ENCODE data around the gene F8. TPM values are rescaled to one million over a fixed set of nuclear protein-coding genes. Genes with fewer than 3 reads are reported as not detected.

F8 gene
- total and polyA plus RNA-seq, 2 of the 4 experiments (the other 2 are of a cell fraction), result 1.4 to 1.5 TPM

DNA sequence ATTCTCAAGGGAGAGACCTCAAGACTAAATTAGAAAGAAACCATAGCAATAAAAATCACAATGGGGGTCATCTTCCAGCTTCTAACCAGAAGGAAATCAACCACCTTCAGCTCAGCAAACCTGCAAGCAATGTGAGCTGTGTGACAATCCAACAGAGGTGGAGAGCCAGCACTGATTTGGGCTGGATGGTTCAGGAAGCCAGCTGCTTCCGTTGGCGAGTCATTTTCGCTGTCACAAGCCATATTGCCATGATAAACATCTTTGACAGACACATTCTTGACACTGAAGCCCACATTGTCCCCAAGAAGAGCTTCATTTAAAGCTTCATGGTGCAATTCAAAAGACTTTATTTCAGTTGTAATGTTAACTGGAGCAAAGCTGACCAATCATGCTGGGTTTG lies 113.7 kb downstream of the F8 start:
- no peak overlapping the region for H3K4ac ChIP-seq (ENCODE audit: low read depth, low read length)
- ChIA-PET CTCF (interaction anchor here (2.2 kb wide), 1 partner anchor 9 kb away, joined by 15 read pairs; no protein-coding TSS in a partner anchor), POLR2A (ENCODE audit: unreplicated experiment) (no interaction called here)
- H4K8ac ChIP-seq (ENCODE audit: low read depth in 2 of 2, low read length in 2 of 2), result no peak overlapping the region
- WGBS, 2 experiments (ENCODE audit: extremely low coverage in 2 of 2, insufficient read length in 1 of 2), result no CpG with 5 or more reads among the region's 3 CpGs
- H4K20me1 ChIP-seq (ENCODE audit: insufficient read depth, low read length), result no peaks in the 10 kb centered on the region
- no peaks in the 10 kb centered on the region for H3K36me3 ChIP-seq (ENCODE audit: control insufficient read depth, insufficient read depth, low read length)
- no peak overlapping the region for H3K4me2 ChIP-seq (ENCODE audit: low read depth, low read length)
- H3K27me3 ChIP-seq (ENCODE audit: control insufficient read depth, insufficient read depth, low read length), result no peaks in the 10 kb centered on the region
- no peak overlapping the region for H3K4me3 ChIP-seq (ENCODE audit: insufficient read depth, low read depth, low read length)
- no peak overlapping the region for H3K27ac ChIP-seq (ENCODE audit: insufficient read depth, low read length)
- H4K91ac ChIP-seq (ENCODE audit: insufficient read depth, low read depth, low read length), result no peak overlapping the region
- ATAC-seq (ENCODE audit: low read depth), result no peak
- no peaks in the 10 kb centered on the region for H3K9me3 ChIP-seq (ENCODE audit: control insufficient read depth, insufficient read depth, low read length)
- in situ Hi-C loops (cut with MboI; ENCODE audit: low sequenced_read_pairs) (no loop called here), intact Hi-C loops (cut with micrococcal nuclease) (no loop called here), dilution Hi-C loops (cut with HindIII; ENCODE audit: low sequenced_read_pairs, unreplicated experiment) (no loop called here)
- no peak for DNase-seq
- H2AFZ ChIP-seq (replicated peaks; ENCODE audit: low read length, poor library complexity), result no peak overlapping the region
- H2AK5ac ChIP-seq (ENCODE audit: low read depth, low read length), result no peak overlapping the region
- no peak overlapping the region for H2BK20ac ChIP-seq (ENCODE audit: low read depth, low read length)
- no peaks in the 10 kb centered on the region for H3K9me1 ChIP-seq (ENCODE audit: insufficient read depth, low read length)
- H3K18ac ChIP-seq (ENCODE audit: low read depth, low read length), result no peak overlapping the region
- TF ChIP-seq MAFK (IDR thresholded peaks at IDR 0.05; ENCODE audit: low read depth, low read length) (no peak), USF2 (IDR thresholded peaks at IDR 0.05; ENCODE audit: low read depth, low read length) (no peak), MXI1 (IDR thresholded peaks at IDR 0.05; ENCODE audit: borderline replicate concordance, low read depth, low read length) (no peak), FOS (IDR thresholded peaks at IDR 0.05; ENCODE audit: low read depth, low read length) (no peak)
- BruUV-seq (replicated peaks), result no TSS peak
- H3K56ac ChIP-seq (ENCODE audit: extremely low read depth, insufficient read depth, low read length), result no peak overlapping the region
- no peaks in the 10 kb centered on the region for H3K4me1 ChIP-seq (ENCODE audit: control insufficient read depth, insufficient read depth, low read length)
- H3K9ac ChIP-seq (ENCODE audit: low read depth, low read length), result no peak overlapping the region
- H3K14ac ChIP-seq (replicated peaks; ENCODE audit: low read depth, low read length), result no peak overlapping the region
- no peak overlapping the region for H4K5ac ChIP-seq (ENCODE audit: low read depth, low read length)
- H3K79me1 ChIP-seq (ENCODE audit: low read depth in 1 of 2, low read length in 2 of 2), result no peaks in the 10 kb centered on the region
- H2BK15ac ChIP-seq (ENCODE audit: low read depth, low read length), result no peak overlapping the region
- no peak overlapping the region for H2BK5ac ChIP-seq (ENCODE audit: low read depth, low read length, poor library complexity, severe bottlenecking)
- peak overlapping the region; percentile 24 for H2AK9ac ChIP-seq (replicated peaks; ENCODE audit: low read depth, low read length, poor library complexity)
- H2BK120ac ChIP-seq (ENCODE audit: low read depth, low read length), result no peak overlapping the region
- no peak overlapping the region for H3K23ac ChIP-seq (ENCODE audit: low read depth, low read length)
